ENCODE data around the gene ARHGEF11. TPM values are rescaled to one million over a fixed set of nuclear protein-coding genes. Genes with fewer than 3 reads are reported as not detected.

The ARHGEF11 gene
- total and polyA plus RNA-seq, 2 experiments from 2014 or later, result 25.0 to 26.9 TPM

DNA sequence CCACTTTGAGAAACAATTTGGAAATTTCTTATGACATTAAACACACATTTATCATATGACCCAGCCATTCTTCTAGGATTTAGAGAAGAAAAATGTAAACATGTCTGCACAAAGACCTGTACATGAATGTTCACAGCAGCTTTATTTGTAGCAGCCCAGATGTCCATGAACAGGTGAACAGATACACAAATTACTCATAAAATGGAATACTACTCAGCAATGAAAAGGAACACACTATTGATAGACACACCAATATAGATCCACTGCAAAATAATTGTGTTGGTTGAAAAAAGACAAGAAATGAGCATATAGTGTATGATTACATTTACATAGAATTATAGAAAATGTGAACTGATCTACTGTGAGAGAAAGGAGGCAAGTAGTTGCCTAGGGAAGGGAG is 26.1 kb downstream of the ARHGEF11 start:
- TF ChIP-seq, protein P1, sequence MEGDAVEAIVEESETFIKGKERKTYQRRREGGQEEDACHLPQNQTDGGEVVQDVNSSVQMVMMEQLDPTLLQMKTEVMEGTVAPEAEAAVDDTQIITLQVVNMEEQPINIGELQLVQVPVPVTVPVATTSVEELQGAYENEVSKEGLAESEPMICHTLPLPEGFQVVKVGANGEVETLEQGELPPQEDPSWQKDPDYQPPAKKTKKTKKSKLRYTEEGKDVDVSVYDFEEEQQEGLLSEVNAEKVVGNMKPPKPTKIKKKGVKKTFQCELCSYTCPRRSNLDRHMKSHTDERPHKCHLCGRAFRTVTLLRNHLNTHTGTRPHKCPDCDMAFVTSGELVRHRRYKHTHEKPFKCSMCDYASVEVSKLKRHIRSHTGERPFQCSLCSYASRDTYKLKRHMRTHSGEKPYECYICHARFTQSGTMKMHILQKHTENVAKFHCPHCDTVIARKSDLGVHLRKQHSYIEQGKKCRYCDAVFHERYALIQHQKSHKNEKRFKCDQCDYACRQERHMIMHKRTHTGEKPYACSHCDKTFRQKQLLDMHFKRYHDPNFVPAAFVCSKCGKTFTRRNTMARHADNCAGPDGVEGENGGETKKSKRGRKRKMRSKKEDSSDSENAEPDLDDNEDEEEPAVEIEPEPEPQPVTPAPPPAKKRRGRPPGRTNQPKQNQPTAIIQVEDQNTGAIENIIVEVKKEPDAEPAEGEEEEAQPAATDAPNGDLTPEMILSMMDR (IDR thresholded peaks at IDR 0.05; ENCODE audit: poor library complexity), result no peak
- TF ChIP-seq EZH2 (IDR thresholded peaks at IDR 0.05; ENCODE audit: borderline replicate concordance), result no peak
- no peak for TF ChIP-seq EZH2phosphoT487 (IDR thresholded peaks at IDR 0.05; ENCODE audit: low read depth, severe bottlenecking, unreplicated experiment)
- no peaks in the 10 kb centered on the region for H3K4me1 ChIP-seq (ENCODE audit: insufficient read depth)
- H3K79me2 ChIP-seq, result peaks cover 99% of the 10 kb centered on the region
- H3K9me3 ChIP-seq (ENCODE audit: low read depth), result peaks cover 10% of the 10 kb centered on the region
- no peak overlapping the region for H3K4me3 ChIP-seq
- DNase-seq (ENCODE audit: low spot score), result no peak
- H3K4me2 ChIP-seq, result no peak overlapping the region
- H2AFZ ChIP-seq, result no peak overlapping the region
- no peaks in the 10 kb centered on the region for H3K36me3 ChIP-seq (replicated peaks; ENCODE audit: insufficient read depth, low read depth)
- no peaks in the 10 kb centered on the region for H3K27me3 ChIP-seq
- no peaks in the 10 kb centered on the region for H3K9me2 ChIP-seq (replicated peaks; ENCODE audit: insufficient read depth)
- H3K27ac ChIP-seq, result no peak overlapping the region
- H4K20me1 ChIP-seq (ENCODE audit: insufficient read depth, poor library complexity, severe bottlenecking), result peaks cover 14% of the 10 kb centered on the region

DNA sequence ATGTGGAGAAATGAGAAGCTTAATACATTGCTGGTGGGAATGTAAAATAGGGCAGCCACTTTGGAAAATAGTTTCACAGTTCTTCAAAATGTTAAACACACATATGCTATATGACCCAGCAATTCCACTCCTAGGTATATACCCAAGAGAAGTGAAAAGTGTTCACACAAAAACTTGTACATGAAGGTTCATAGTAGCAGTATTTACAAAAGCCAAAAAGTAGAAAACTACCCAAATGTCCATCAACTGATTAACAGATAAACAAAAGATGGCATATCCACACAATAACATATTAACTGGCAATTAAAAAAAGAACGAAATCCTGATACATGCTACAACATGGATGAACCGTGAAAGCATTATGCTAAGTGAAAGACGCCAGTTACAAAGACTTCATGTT is 33.7 kb downstream of the ARHGEF11 start:
- Histone ChIP-seq H3K4me1 (ENCODE audit: insufficient read depth) (peaks cover 7% of the 10 kb centered on the region), H3K4me3 (no peak overlapping the region), H3K27me3 (no peaks in the 10 kb centered on the region), H3K36me3 (replicated peaks; ENCODE audit: insufficient read depth, low read depth) (no peaks in the 10 kb centered on the region), H3K9me3 (ENCODE audit: low read depth) (no peaks in the 10 kb centered on the region), H4K20me1 (ENCODE audit: insufficient read depth, poor library complexity, severe bottlenecking) (peaks cover 45% of the 10 kb centered on the region), H3K27ac (no peak overlapping the region), H3K79me2 (peaks cover 93% of the 10 kb centered on the region), H3K4me2 (no peak overlapping the region), H3K9me2 (replicated peaks; ENCODE audit: insufficient read depth) (no peaks in the 10 kb centered on the region), H2AFZ (no peak overlapping the region)
- WGBS (ENCODE audit: low lambda C conversion rate, missing lambda C conversion rate), result 98% methylated on average over 3 of the region's 3 CpGs
- TF ChIP-seq, protein P1 (IDR thresholded peaks at IDR 0.05; ENCODE audit: poor library complexity), result no peak
- TF ChIP-seq EZH2 (IDR thresholded peaks at IDR 0.05; ENCODE audit: borderline replicate concordance), result no peak
- no peak for TF ChIP-seq EZH2phosphoT487 (IDR thresholded peaks at IDR 0.05; ENCODE audit: low read depth, severe bottlenecking, unreplicated experiment)
- no peak for DNase-seq (ENCODE audit: low spot score)

DNA sequence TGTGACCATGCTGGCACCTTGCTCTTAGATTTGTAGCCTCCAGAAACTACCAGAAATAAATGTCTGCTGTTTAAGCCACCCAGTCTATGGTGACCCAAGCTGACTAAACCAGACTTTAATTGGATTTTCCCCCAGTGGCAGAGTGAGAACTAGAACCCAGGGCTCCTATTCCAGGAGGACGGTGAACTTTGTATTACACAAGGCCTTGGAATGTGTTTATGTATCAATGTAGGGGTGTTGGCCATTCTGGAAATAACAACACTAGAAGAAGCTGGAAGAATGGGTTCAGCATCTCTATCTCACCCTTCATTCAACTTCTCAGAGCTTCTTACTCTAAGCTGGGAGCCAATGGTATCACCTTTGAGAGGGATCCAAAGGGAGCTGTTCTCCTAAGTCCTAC is 37.0 kb downstream of the ARHGEF11 start:
- WGBS (ENCODE audit: low lambda C conversion rate, missing lambda C conversion rate), result 61% methylated on average over 1 of the region's 1 CpG
- Histone ChIP-seq H3K36me3 (replicated peaks; ENCODE audit: insufficient read depth, low read depth) (no peaks in the 10 kb centered on the region), H3K27me3 (no peaks in the 10 kb centered on the region), H3K4me1 (ENCODE audit: insufficient read depth) (peaks cover 10% of the 10 kb centered on the region), H4K20me1 (ENCODE audit: insufficient read depth, poor library complexity, severe bottlenecking) (peaks cover 42% of the 10 kb centered on the region), H3K4me2 (no peak overlapping the region), H3K9me3 (ENCODE audit: low read depth) (no peaks in the 10 kb centered on the region), H3K9me2 (replicated peaks; ENCODE audit: insufficient read depth) (no peaks in the 10 kb centered on the region), H3K79me2 (peaks cover 93% of the 10 kb centered on the region), H3K4me3 (no peak overlapping the region), H2AFZ (no peak overlapping the region), H3K27ac (no peak overlapping the region)
- DNase-seq (ENCODE audit: low spot score), result no peak
- TF ChIP-seq EZH2phosphoT487 (IDR thresholded peaks at IDR 0.05; ENCODE audit: low read depth, severe bottlenecking, unreplicated experiment) (no peak), EZH2 (IDR thresholded peaks at IDR 0.05; ENCODE audit: borderline replicate concordance) (no peak)
- TF ChIP-seq, protein P1 (IDR thresholded peaks at IDR 0.05; ENCODE audit: poor library complexity), result no peak

DNA sequence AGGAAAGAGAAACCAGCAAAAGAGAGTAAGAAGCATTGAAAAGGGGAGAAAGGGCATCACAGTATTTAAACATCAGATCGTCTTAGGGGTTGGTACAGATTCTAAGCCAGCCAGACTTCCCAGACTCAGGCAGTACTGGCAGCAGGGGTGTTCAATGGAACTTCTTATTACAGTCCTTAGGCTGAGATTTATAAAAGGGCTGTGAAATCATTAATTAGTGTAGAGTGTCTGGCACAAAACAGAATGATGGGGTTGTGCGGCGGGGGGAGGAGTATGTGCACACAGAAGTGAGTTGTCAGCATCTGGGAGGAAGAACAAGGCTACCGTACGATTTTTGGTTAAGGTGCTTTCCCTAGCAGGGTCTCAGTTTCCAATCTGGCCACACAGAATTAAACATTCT is 38.2 kb downstream of the ARHGEF11 start:
- 73% methylated on average over 5 of the region's 5 CpGs for WGBS (ENCODE audit: low lambda C conversion rate, missing lambda C conversion rate)
- Histone ChIP-seq H3K4me3 (no peak overlapping the region), H3K9me2 (replicated peaks; ENCODE audit: insufficient read depth) (no peaks in the 10 kb centered on the region), H3K27ac (no peak overlapping the region), H3K36me3 (replicated peaks; ENCODE audit: insufficient read depth, low read depth) (no peaks in the 10 kb centered on the region), H3K4me1 (ENCODE audit: insufficient read depth) (peaks cover 10% of the 10 kb centered on the region), H3K4me2 (no peak overlapping the region), H3K79me2 (peaks cover 98% of the 10 kb centered on the region), H2AFZ (no peak overlapping the region), H3K27me3 (no peaks in the 10 kb centered on the region), H3K9me3 (ENCODE audit: low read depth) (no peaks in the 10 kb centered on the region), H4K20me1 (ENCODE audit: insufficient read depth, poor library complexity, severe bottlenecking) (peaks cover 52% of the 10 kb centered on the region)
- TF ChIP-seq, protein P1 (IDR thresholded peaks at IDR 0.05; ENCODE audit: poor library complexity), result no peak
- TF ChIP-seq EZH2 (IDR thresholded peaks at IDR 0.05; ENCODE audit: borderline replicate concordance) (no peak), EZH2phosphoT487 (IDR thresholded peaks at IDR 0.05; ENCODE audit: low read depth, severe bottlenecking, unreplicated experiment) (no peak)
- no peak for DNase-seq (ENCODE audit: low spot score)

All from hepatocyte (in vitro differentiated cells).